Activated naive CD8-positive, alpha-beta T cell treated with anti-CD3 and anti-CD28 coated beads, Interleukin-2, amount 10 ng/mL, durations not matched to agents 7 days and 5 days (primary cell): ENCODE data around the gene SLC12A9. TPM values are rescaled to one million over a fixed set of nuclear protein-coding genes. Genes with fewer than 3 reads are reported as not detected.
A peak's percentile ranks its signal among the peaks of the same experiment; 100 is the strongest.
"Not testable (repeated sequence)": the region's sequence is repeated elsewhere in the genome, so short reads cannot be mapped to it uniquely, and the experiment has no call there.

Experiments used
- ATAC-seq: fragments of 150-1000 bp; cut with Tn5 transposase; one replicate; pipeline ENCODE4 v1.10.0; 2021; ENCODE audit warnings: low read depth, moderate library complexity
- POLR2A ChIA-PET: fragments of 350-600 bp; sonication (Branson Sonifier 250); formaldehyde crosslinking; loops from one replicate; lab custom pipeline; 2021; ENCODE audit warnings: antibody characterized with exemption; lab: Charles Lee
- DNase-seq: peaks from one replicate; pipeline ENCODE4 v3.0.0; 2021
- H3K27ac Mint-ChIP-seq: one replicate; pipeline ENCODE4 v1.8.0; 2022; ENCODE audit warnings: mild to moderate bottlenecking, mixed read lengths
- H3K27me3 Mint-ChIP-seq: one replicate; pipeline ENCODE4 v1.8.0; 2022; ENCODE audit warnings: mild to moderate bottlenecking, moderate library complexity, mixed read lengths
- H3K36me3 Mint-ChIP-seq: one replicate; pipeline ENCODE4 v1.8.0; 2021; ENCODE audit warnings: mild to moderate bottlenecking, mixed read lengths
- H3K4me1 Mint-ChIP-seq: one replicate; pipeline ENCODE4 v1.8.0; 2021; ENCODE audit warnings: mixed read lengths
- H3K4me3 Mint-ChIP-seq: one replicate; pipeline ENCODE4 v1.8.0; 2022; ENCODE audit warnings: mild to moderate bottlenecking, moderate library complexity, mixed read lengths
- H3K9me3 Mint-ChIP-seq: one replicate; pipeline ENCODE4 v1.8.0; 2021; ENCODE audit warnings: mixed read lengths
- total RNA-seq, 2 experiments: library from RNA; stranded (reverse); gene quantifications; one replicate each; pipeline ENCODE4 v1.2.3, GENCODE V29; 2021

SLC12A9 gene
- total RNA-seq = 10 to 100 TPM; 39.0 to 41.2 TPM

DNA sequence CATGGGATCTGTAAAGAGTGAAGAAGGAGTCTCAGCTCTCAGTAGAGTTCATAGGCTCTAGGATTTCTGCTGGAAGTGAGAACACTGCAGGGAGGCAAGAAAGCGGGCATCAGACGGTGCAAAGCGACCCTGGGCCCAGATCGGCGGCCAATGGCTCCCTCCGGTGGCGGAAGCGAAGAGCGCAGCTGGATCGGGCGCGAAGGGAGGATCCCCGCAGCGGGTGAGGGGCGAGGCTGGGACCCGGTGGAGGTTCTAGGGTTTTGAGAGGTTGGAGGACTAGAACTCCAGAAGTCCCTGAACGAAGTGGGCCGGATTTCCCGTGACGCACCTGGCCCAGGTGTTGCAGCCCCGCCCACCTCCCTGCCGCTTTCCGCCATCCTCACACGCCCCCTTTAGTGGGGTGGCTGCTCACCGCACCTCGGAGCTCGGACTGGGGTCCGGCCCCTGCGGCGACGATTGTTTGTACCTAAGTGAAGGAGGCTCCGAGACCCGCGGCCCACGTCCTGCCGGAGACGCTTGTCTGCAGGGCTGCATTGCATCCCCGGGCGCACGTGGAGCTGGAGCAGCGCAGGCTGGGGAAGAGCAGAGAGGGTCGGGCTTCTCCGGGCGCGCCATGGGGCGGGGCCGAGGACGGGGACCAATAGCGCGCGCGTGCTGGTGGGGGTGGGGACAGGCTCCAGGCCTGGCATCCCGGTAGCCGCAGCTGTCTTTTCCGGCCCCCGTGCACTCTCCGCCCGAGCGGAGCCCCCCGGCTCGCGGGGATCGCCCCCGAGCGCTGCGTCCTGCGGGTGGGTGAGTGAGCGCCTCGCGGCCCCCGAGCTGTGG, at the start of gene SLC12A9:
Gene SLC12A9, plus strand, starts transcription at position 666 of the 825 bp plus-strand sequence. CDS start 1,485 bp downstream, outside the sequence.
- H3K4me3 Mint-ChIP-seq = peak within 1 kb of the TSS; percentile 94
- H3K36me3 Mint-ChIP-seq = peaks cover 4% of the 10 kb centered on the region
- H3K27me3 Mint-ChIP-seq = no peaks in the 10 kb centered on the region
- ATAC-seq (peak; percentile 98), DNase-seq (peak; percentile 94)
- POLR2A ChIA-PET = interaction anchor here (0.7 to 2.9 kb wide), 13 partner anchors 15 to 424 kb away, joined by 3 to 26 read pairs (median 4); partner anchors contain the start of genes FBXO24, LRCH4, POP7 and SRRT
- H3K9me3 Mint-ChIP-seq = no peaks in the 10 kb centered on the region
- H3K4me1 Mint-ChIP-seq = peaks cover 10% of the 10 kb centered on the region
- peak within 1 kb of the TSS; percentile 80 for H3K27ac Mint-ChIP-seq

DNA sequence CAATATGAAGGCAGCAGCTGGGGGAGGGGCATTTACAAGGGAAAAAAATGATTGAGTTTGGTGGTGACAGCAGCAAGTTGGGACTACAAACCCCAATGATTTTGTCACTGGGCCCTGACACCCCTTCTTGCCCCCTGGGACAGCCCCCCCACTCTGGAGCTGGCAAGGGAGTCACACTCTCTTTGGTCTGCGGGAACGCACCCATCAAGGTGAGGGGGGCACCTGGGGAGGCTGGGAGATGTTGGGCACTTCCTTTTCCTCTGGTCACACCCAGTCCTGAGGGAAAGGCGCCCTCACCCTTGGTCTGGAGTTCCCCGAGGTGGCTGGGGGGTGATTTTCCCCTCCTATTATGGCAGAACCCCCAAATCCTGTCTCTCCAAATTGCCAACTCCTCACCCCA, 49.6 kb upstream of the SLC12A9 start:
- Mint-ChIP-seq H3K4me3 (no peak overlapping the region), H3K9me3 (no peaks in the 10 kb centered on the region), H3K4me1 (peaks cover 13% of the 10 kb centered on the region), H3K27me3 (peaks cover 3% of the 10 kb centered on the region), H3K36me3 (no peaks in the 10 kb centered on the region), H3K27ac (no peak overlapping the region)
- DNase-seq (no peak), ATAC-seq (no peak)
- POLR2A ChIA-PET = interaction anchor here (1.4 kb wide), 1 partner anchor 49 kb away, joined by 5 read pairs; the partner anchor contains the start of gene SLC12A9

- ATAC-seq (peak; percentile 50), DNase-seq (no peak)
- Mint-ChIP-seq H3K9me3 (no peaks in the 10 kb centered on the region), H3K4me1 (peaks cover 10% of the 10 kb centered on the region), H3K4me3 (no peak overlapping the region), H3K36me3 (no peaks in the 10 kb centered on the region), H3K27me3 (peaks cover 3% of the 10 kb centered on the region), H3K27ac (peak overlapping the region; percentile 42)
- POLR2A ChIA-PET = interaction anchor here (1.4 kb wide), 1 partner anchor 49 kb away, joined by 5 read pairs; the partner anchor contains the start of gene SLC12A9
Measured at GRCh38 chr7:100803398-100804161, 48.9 kb upstream of the SLC12A9 start.

DNA sequence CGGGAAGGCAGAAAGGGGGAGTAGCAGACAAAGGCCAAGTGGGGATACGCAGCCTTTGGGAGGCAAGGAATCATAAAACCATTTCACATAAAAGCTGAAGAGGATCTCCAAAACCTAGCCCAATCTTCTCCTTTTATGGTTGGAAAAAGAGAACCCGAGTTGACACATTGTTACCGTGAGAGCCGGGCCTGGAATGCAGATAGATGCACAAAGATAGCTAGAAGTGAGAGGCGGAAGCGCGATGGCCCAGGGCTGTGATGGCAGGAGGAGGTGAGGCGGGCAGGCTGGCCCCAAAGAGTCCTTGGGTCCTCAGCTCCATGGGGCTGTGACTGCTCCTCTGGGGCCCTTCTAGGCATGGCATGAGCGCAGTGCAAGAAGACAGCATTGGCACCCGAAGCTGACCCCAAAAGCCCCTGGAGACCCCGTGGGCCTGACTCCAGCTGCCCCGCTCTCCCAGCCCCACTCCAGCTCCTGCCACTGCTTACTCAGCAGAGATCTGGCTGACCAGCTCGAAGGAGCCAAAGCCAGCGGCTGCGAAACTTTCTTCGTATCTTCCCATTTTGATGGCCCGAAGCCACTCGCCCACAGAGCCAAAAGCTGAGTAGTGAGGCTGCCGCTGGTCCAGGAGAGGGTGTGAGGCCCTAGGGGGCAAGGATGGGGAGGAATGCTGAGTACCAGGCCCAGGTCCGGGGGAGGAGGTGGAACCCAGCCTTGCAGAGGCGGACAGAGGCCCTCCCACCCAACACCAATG, 47.7 kb upstream of the SLC12A9 start:
- peaks cover 3% of the 10 kb centered on the region for H3K27me3 Mint-ChIP-seq
- DNase-seq = no peak
- H3K4me3 Mint-ChIP-seq = no peak overlapping the region
- peaks cover 3% of the 10 kb centered on the region for H3K4me1 Mint-ChIP-seq
- H3K36me3 Mint-ChIP-seq = no peaks in the 10 kb centered on the region
- no peaks in the 10 kb centered on the region for H3K9me3 Mint-ChIP-seq
- ATAC-seq = no peak
- no peak overlapping the region for H3K27ac Mint-ChIP-seq
- POLR2A ChIA-PET = no interaction called here

GRCh38 chr7:100806276-100806675, 46.2 kb upstream of the SLC12A9 start:
- Mint-ChIP-seq H3K27me3 (no peaks in the 10 kb centered on the region), H3K4me1 (peaks cover 3% of the 10 kb centered on the region), H3K4me3 (no peak overlapping the region), H3K36me3 (no peaks in the 10 kb centered on the region), H3K9me3 (no peaks in the 10 kb centered on the region), H3K27ac (no peak overlapping the region)
- no peak for DNase-seq
- POLR2A ChIA-PET = no interaction called here
- ATAC-seq = no peak

GRCh38 chr7:100806883-100807282, 45.6 kb upstream of the SLC12A9 start:
- H3K4me1 Mint-ChIP-seq, ATAC-seq, H3K27me3 Mint-ChIP-seq, H3K4me3 Mint-ChIP-seq, DNase-seq, H3K9me3 Mint-ChIP-seq, H3K27ac Mint-ChIP-seq, H3K36me3 Mint-ChIP-seq, POLR2A ChIA-PET: not testable (repeated sequence)

- no peaks in the 10 kb centered on the region for H3K36me3 Mint-ChIP-seq
- DNase-seq (no peak), ATAC-seq (no peak)
- H3K9me3 Mint-ChIP-seq = no peaks in the 10 kb centered on the region
- H3K27ac Mint-ChIP-seq = peak overlapping the region; percentile 23
- no peaks in the 10 kb centered on the region for H3K27me3 Mint-ChIP-seq
- H3K4me3 Mint-ChIP-seq = no peak overlapping the region
- POLR2A ChIA-PET = no interaction called here
- H3K4me1 Mint-ChIP-seq = peaks cover 3% of the 10 kb centered on the region
Measured at GRCh38 chr7:100808354-100808875, 44.1 kb upstream of the SLC12A9 start.

- Mint-ChIP-seq H3K27me3 (no peaks in the 10 kb centered on the region), H3K4me1 (no peaks in the 10 kb centered on the region), H3K27ac (no peak overlapping the region), H3K4me3 (no peak overlapping the region), H3K9me3 (no peaks in the 10 kb centered on the region), H3K36me3 (no peaks in the 10 kb centered on the region)
- DNase-seq = no peak
- POLR2A ChIA-PET = no interaction called here
- ATAC-seq = no peak
Measured at GRCh38 chr7:100811480-100811879, 41.0 kb upstream of the SLC12A9 start.

GRCh38 chr7:100812729-100813128, 39.8 kb upstream of the SLC12A9 start:
- no peak for ATAC-seq
- no peak overlapping the region for H3K4me3 Mint-ChIP-seq
- H3K27ac Mint-ChIP-seq = no peak overlapping the region
- no peaks in the 10 kb centered on the region for H3K9me3 Mint-ChIP-seq
- H3K36me3 Mint-ChIP-seq = no peaks in the 10 kb centered on the region
- no peaks in the 10 kb centered on the region for H3K27me3 Mint-ChIP-seq
- no peaks in the 10 kb centered on the region for H3K4me1 Mint-ChIP-seq
- DNase-seq = no peak
- POLR2A ChIA-PET = no interaction called here

DNA sequence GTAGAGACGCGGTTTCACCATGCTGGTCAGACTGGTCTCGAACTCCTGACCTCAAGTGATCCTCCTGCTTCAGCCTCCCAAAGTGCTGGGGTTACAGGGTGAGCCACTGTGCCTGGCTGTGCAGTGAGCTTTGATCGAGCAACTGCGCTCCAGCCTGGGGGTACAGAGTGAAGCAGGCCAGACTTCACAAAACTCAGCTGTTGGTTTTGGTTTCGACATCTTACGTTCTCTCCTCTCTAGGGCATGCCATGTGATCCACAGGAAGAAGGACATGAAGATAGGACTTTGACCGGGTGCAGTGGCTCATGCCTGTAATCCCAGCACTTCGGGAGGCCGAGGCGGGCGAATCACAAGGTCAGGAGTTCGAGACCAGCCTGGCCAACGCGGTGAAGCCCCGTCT, 36.0 kb upstream of the SLC12A9 start:
- POLR2A ChIA-PET = interaction anchor here (0.7 kb wide), 1 partner anchor 339 kb away, joined by 3 read pairs; no protein-coding TSS in a partner anchor
- not testable (repeated sequence) for H3K9me3 Mint-ChIP-seq, H3K36me3 Mint-ChIP-seq, ATAC-seq, H3K27ac Mint-ChIP-seq, H3K4me3 Mint-ChIP-seq, H3K27me3 Mint-ChIP-seq, DNase-seq, H3K4me1 Mint-ChIP-seq

DNA sequence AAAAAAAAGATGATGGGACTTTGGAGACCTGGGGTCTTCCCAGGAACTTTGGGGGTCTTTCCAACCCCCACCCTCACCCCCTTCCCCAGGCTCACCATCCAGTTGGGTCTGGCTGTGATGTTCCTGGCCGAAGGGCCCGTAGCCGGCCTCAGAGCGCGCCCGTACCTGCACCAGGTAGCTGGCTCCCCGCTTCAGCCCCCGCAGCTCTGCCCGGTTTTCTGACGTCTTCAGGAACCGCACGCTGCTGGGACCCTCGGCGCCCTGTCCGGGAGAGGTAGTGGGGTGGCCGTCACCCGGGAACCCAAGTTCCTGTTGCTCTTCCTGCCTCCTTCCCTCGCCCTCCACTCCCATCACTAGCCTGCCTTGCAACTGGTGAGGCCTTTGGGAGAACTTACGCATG, 35.4 kb upstream of the SLC12A9 start:
- Mint-ChIP-seq H3K27ac (no peak overlapping the region), H3K4me3 (no peak overlapping the region), H3K27me3 (no peaks in the 10 kb centered on the region), H3K36me3 (no peaks in the 10 kb centered on the region), H3K9me3 (no peaks in the 10 kb centered on the region), H3K4me1 (no peaks in the 10 kb centered on the region)
- ATAC-seq = no peak
- POLR2A ChIA-PET = no interaction called here
- no peak for DNase-seq

DNA sequence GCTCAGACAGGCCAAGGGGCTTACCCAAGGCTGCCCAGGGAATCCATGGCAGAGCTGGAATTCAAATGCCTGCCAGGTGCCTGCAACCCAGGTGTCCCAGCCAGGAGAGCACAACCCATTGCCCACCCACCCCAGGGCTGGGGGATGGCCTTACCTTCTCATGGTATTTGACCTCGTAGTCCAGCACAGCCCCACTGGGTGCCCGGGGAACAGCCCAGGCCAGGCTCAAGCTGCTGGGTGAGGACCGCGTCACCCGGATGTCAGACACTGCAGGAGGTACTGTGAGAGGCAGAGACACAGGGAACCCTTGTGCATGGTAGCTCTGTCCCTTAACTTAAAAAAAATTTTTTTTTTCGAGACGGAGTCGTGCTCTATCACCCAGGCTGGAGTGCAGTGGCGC, 34.1 kb upstream of the SLC12A9 start:
- no peak overlapping the region for H3K4me3 Mint-ChIP-seq
- ATAC-seq = no peak
- POLR2A ChIA-PET = interaction anchor here (0.5 kb wide), 1 partner anchor 15 kb away, joined by 6 read pairs; no protein-coding TSS in a partner anchor
- no peak for DNase-seq
- H3K4me1 Mint-ChIP-seq = no peaks in the 10 kb centered on the region
- H3K9me3 Mint-ChIP-seq = no peaks in the 10 kb centered on the region
- no peaks in the 10 kb centered on the region for H3K36me3 Mint-ChIP-seq
- H3K27me3 Mint-ChIP-seq = no peaks in the 10 kb centered on the region
- H3K27ac Mint-ChIP-seq = no peak overlapping the region

- H3K27me3 Mint-ChIP-seq = peaks cover 2% of the 10 kb centered on the region
- no peaks in the 10 kb centered on the region for H3K4me1 Mint-ChIP-seq
- H3K4me3 Mint-ChIP-seq = no peak overlapping the region
- ATAC-seq (no peak), DNase-seq (no peak)
- H3K27ac Mint-ChIP-seq = no peak overlapping the region
- no peaks in the 10 kb centered on the region for H3K36me3 Mint-ChIP-seq
- no peaks in the 10 kb centered on the region for H3K9me3 Mint-ChIP-seq
- POLR2A ChIA-PET = no interaction called here
Measured at GRCh38 chr7:100818825-100819224, 33.7 kb upstream of the SLC12A9 start.
